Activated T-helper 1 cell treated with anti-CD3 and anti-CD28 coated beads, Interleukin-12 subunit alpha, Interleukin-12 subunit beta, Interleukin-2, Interleukin-4 antibody, amounts not matched to agents 30 ng/mL and 10 ng/mL and 1 ng/mL, durations not matched to agents 14 hours and 24 hours and 36 hours (primary cell): ENCODE data around the gene ARHGEF39. TPM values are rescaled to one million over a fixed set of nuclear protein-coding genes. Genes with fewer than 3 reads are reported as not detected.

Experiments used
- DNase-seq: peaks from one replicate; pipeline ENCODE4 v3.0.0; 2021; ENCODE audit warnings: low spot score
- H3K27ac Mint-ChIP-seq: one replicate; pipeline ENCODE4 v1.8.0; 2021; ENCODE audit warnings: mild to moderate bottlenecking, mixed read lengths
- H3K27me3 Mint-ChIP-seq: one replicate; pipeline ENCODE4 v1.8.0; 2022; ENCODE audit warnings: mild to moderate bottlenecking, moderate library complexity, mixed read lengths; ENCODE audit not compliant: insufficient read depth
- H3K36me3 Mint-ChIP-seq: one replicate; pipeline ENCODE4 v1.8.0; 2021; ENCODE audit warnings: low read depth, mixed read lengths
- H3K4me1 Mint-ChIP-seq: one replicate; pipeline ENCODE4 v1.8.0; 2021; ENCODE audit warnings: low read depth, mixed read lengths
- H3K4me3 Mint-ChIP-seq: one replicate; pipeline ENCODE4 v1.8.0; 2021; ENCODE audit warnings: mild to moderate bottlenecking, moderate library complexity, mixed read lengths
- H3K9me3 Mint-ChIP-seq: one replicate; pipeline ENCODE4 v1.8.0; 2021; ENCODE audit warnings: mixed read lengths
- intact Hi-C: fragments of 100-400 bp; cut with micrococcal nuclease; formaldehyde crosslinking; loops from one replicate; pipeline ENCODE4 v1.15.1; 2024
- total RNA-seq: library from RNA; stranded (reverse); gene quantifications from 2 replicates; pipeline ENCODE4 v1.2.3, GENCODE V29; 2022

The ARHGEF39 gene
- total RNA-seq, 1 donor from 2014 or later = 7.9 TPM

- intact Hi-C loops = no loop called here
- H3K27ac Mint-ChIP-seq = peak overlapping the region; percentile 47
- peaks cover 76% of the 10 kb centered on the region for H3K4me1 Mint-ChIP-seq
- peaks cover 28% of the 10 kb centered on the region for H3K36me3 Mint-ChIP-seq
- no peaks in the 10 kb centered on the region for H3K9me3 Mint-ChIP-seq
- DNase-seq = no peak
- H3K4me3 Mint-ChIP-seq = peak overlapping the region; percentile 66
- H3K27me3 Mint-ChIP-seq = peaks cover 2% of the 10 kb centered on the region
Measured at GRCh38 chr9:35661756-35662350, 3.1 kb downstream of the ARHGEF39 start.

DNA sequence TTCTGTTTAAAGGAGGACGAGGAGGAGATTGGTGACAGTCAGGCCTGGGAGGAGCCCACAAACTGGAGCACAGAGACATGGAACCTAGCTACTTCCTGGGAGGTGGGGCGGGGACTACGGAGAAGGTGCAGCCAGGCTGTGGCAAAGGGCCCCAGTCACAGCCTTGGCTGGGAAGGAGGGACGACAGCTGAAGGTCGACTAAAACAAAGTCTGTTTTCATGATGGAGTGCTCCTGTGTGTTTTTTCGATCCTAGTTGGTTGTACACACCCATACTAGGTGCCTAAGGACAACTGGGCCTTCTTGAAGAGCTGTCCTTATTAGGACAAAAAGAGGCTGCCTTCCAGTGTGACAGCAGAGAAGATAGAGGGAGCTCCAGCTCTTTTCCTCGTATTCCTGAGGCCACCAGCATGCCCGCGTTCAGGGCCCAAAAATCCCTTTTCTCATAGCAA, 4.0 kb downstream of the ARHGEF39 start:
- intact Hi-C loops = no loop called here
- peak overlapping the region; percentile 60 for H3K4me3 Mint-ChIP-seq
- H3K9me3 Mint-ChIP-seq = no peaks in the 10 kb centered on the region
- H3K36me3 Mint-ChIP-seq = peaks cover 26% of the 10 kb centered on the region
- peak overlapping the region; percentile 58 for H3K27ac Mint-ChIP-seq
- DNase-seq = no peak
- H3K4me1 Mint-ChIP-seq = peaks cover 78% of the 10 kb centered on the region
- H3K27me3 Mint-ChIP-seq = peaks cover 2% of the 10 kb centered on the region

GRCh38 chr9:35659340-35659739, 5.7 kb downstream of the ARHGEF39 start:
- Mint-ChIP-seq H3K27me3 (peaks cover 2% of the 10 kb centered on the region), H3K4me1 (peaks cover 76% of the 10 kb centered on the region), H3K27ac (peak overlapping the region; percentile 66), H3K9me3 (no peaks in the 10 kb centered on the region), H3K36me3 (peaks cover 26% of the 10 kb centered on the region), H3K4me3 (peak overlapping the region; percentile 84)
- intact Hi-C loops = loop anchor here (2.0 kb wide), 2 partner anchors 31 to 155 kb away; partner anchors contain the start of gene HINT2
- no peak for DNase-seq

DNA sequence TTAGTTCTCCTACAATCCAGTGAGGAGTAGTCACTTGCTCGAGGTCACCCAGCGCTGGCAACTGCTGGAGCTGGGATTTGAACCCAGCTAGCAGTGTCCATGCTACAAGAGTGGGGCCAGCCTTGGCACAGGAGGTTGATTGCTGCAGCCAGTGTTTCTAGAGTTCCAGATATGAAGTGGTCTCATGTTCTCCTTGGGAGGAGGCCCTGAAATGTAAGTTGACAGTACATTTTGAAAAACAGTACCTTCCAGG, 6.1 kb downstream of the ARHGEF39 start:
- Mint-ChIP-seq H3K36me3 (peaks cover 26% of the 10 kb centered on the region), H3K4me1 (peaks cover 71% of the 10 kb centered on the region), H3K4me3 (peak overlapping the region; percentile 84), H3K27me3 (peaks cover 2% of the 10 kb centered on the region), H3K27ac (peak overlapping the region; percentile 66), H3K9me3 (no peaks in the 10 kb centered on the region)
- DNase-seq = no peak
- intact Hi-C loops = loop anchor here (1.0 to 2.0 kb wide), 3 partner anchors 32 to 156 kb away; partner anchors contain the start of gene HINT2

- Mint-ChIP-seq H3K4me1 (peaks cover 66% of the 10 kb centered on the region), H3K4me3 (peak within 1 kb of the TSS; percentile 84), H3K36me3 (peaks cover 26% of the 10 kb centered on the region)
Measured at GRCh38 chr9:35658137-35658967, 6.6 kb downstream of the ARHGEF39 start, which contains the start of gene CCDC107. TSS of gene CCDC107 (plus strand) at chr9:35658292. CDS start at chr9:35658380, 88 bp downstream.

DNA sequence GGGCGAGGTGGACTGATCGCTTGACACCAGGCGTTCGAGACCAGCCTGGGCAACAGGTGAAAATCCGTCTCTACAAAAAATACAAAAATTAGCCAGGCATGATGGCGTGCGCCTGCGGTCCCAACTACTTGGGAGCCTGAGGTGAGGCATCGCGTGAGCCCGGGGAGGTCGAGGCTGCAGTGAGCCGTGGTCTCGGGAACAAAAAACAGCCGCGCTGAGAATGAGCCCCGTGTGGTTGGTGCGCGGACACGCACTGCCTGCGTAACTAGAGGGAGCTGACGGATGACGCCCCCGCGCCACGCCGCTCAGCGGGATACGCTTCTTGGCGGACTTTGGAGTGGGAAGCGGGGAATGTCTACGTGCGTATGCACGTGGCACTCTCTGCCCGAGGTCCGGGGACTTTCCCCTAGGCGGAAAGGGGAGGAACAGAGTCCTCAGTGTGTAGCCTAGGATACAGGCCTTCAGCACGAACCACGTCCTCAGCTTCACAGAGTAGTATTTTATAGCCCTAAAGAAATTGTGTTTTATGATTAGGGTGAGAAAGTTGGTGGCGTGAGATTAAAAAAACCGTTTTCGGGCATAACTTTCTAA, 7.4 kb downstream of the ARHGEF39 start, which contains the start of gene RMRP:
TSS of gene RMRP (minus strand) at position 474 of the 591 bp plus-strand sequence.
- Mint-ChIP-seq H3K36me3 (peaks cover 25% of the 10 kb centered on the region), H3K9me3 (no peaks in the 10 kb centered on the region), H3K4me1 (peaks cover 59% of the 10 kb centered on the region), H3K4me3 (peak within 1 kb of the TSS; percentile 84), H3K27me3 (peaks cover 2% of the 10 kb centered on the region), H3K27ac (peak within 1 kb of the TSS; percentile 99)
- intact Hi-C loops = loop anchor here (1.0 to 2.0 kb wide), 7 partner anchors 8 to 546 kb away; partner anchors contain the start of genes CREB3, HINT2 and TLN1
- peak; percentile 88 for DNase-seq

More at GRCh38 chr9:35658137-35658967, 6.6 kb downstream of the ARHGEF39 start, which contains the start of gene CCDC107:
- intact Hi-C loops = loop anchor here (1.0 to 2.0 kb wide), 3 partner anchors 32 to 156 kb away; partner anchors contain the start of gene HINT2
- Mint-ChIP-seq H3K27ac (peak within 1 kb of the TSS; percentile 99), H3K27me3 (peaks cover 2% of the 10 kb centered on the region), H3K9me3 (no peaks in the 10 kb centered on the region)
- peak; percentile 80 for DNase-seq

DNA sequence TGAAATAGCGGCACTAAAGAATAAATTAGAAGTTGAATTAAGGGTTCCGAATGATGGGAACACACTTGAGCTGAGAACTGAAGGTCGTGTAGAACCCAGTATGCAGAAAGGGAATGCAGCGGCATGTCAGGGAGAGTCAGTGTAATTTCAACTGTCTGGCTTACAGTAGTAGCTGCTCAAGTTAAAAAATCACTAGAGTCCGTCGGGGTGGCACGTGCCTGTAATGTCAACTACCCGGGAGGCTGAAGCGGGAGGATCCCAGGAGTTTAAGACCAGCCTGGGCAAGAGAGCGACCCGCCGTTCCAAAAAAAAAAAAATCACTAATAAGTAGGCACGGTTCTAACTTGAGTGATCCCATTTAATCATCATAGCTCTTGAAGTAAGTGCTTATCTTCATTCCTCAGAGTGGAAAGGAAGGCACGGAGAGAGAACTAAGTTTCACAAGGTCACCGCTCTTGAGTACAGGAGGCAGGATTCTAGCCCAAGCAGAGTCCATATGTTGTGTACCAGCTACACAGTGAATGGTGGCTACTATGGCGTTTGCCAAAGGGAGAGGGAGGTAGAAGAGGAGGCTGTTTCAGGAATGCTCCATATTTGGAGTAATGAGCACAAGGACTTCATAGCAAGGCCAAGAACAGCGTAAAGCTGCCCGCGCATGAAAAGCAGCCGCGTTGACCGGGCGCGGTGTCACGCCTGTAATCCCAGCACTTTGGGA, 8.0 kb downstream of the ARHGEF39 start:
- peaks cover 56% of the 10 kb centered on the region for H3K4me1 Mint-ChIP-seq
- intact Hi-C loops = loop anchor here (1.0 kb wide), 4 partner anchors 8 to 546 kb away; partner anchors contain the start of genes CREB3 and TLN1

DNA sequence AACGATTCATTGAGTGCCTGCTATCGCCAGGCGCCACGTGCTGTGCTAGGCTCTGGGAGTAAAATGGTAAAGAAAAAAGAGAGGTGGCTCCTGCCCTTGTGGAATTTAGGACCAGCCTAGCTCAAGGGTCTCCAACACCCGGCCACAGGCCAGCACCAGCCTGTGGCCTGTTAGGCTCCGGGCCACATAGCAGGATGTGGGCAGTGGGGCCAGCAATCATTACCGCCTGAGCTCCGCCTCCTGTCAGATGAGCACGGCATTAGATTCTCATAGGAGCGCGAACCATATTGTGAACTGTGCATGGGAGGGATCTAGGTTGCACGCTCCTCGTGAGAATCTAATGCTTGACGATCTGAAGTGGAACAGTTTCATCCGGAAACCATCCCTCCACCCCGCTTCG, 8.6 kb downstream of the ARHGEF39 start:
- no peak for DNase-seq
- peak overlapping the region; percentile 99 for H3K27ac Mint-ChIP-seq
- peaks cover 2% of the 10 kb centered on the region for H3K27me3 Mint-ChIP-seq
- H3K36me3 Mint-ChIP-seq = peaks cover 18% of the 10 kb centered on the region
- peaks cover 57% of the 10 kb centered on the region for H3K4me1 Mint-ChIP-seq
- H3K4me3 Mint-ChIP-seq = peak overlapping the region; percentile 84
- intact Hi-C loops = no loop called here
- H3K9me3 Mint-ChIP-seq = no peaks in the 10 kb centered on the region

More for the DNA sequence above, 8.0 kb downstream of the ARHGEF39 start:
- DNase-seq = no peak
- H3K27ac Mint-ChIP-seq = peak overlapping the region; percentile 99
- H3K9me3 Mint-ChIP-seq = no peaks in the 10 kb centered on the region
- H3K36me3 Mint-ChIP-seq = peaks cover 21% of the 10 kb centered on the region
- peak overlapping the region; percentile 84 for H3K4me3 Mint-ChIP-seq
- H3K27me3 Mint-ChIP-seq = peaks cover 2% of the 10 kb centered on the region

- Mint-ChIP-seq H3K9me3 (no peaks in the 10 kb centered on the region), H3K36me3 (peaks cover 6% of the 10 kb centered on the region), H3K27ac (no peak overlapping the region), H3K4me1 (peaks cover 49% of the 10 kb centered on the region), H3K27me3 (peaks cover 2% of the 10 kb centered on the region), H3K4me3 (no peak overlapping the region)
- no peak for DNase-seq
- intact Hi-C loops = no loop called here
Measured at GRCh38 chr9:35653611-35654010, 11.4 kb downstream of the ARHGEF39 start.

DNA sequence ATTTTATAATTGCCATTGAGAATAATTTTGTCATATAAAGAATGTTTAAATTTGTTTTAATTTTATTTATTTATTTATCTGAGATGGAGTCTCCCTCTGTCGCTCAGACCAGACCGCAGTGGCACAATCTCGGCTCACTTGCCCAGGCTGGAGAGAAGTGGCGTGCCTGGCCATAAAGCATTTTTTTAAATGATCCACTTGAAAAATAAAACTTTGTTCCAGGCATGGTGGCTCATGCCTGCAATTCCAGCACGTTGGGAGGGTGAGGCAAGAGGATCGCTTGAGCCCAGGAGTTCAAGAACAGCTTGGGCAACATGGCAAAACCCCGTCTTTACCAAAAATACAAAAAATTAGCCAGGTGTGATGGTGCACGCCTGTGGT, 12.2 kb downstream of the ARHGEF39 start:
- DNase-seq = no peak
- H3K9me3 Mint-ChIP-seq = no peaks in the 10 kb centered on the region
- peaks cover 8% of the 10 kb centered on the region for H3K36me3 Mint-ChIP-seq
- peaks cover under 1% of the 10 kb centered on the region for H3K27me3 Mint-ChIP-seq
- no peak overlapping the region for H3K4me3 Mint-ChIP-seq
- H3K4me1 Mint-ChIP-seq = peaks cover 54% of the 10 kb centered on the region
- intact Hi-C loops = no loop called here
- H3K27ac Mint-ChIP-seq = no peak overlapping the region

DNA sequence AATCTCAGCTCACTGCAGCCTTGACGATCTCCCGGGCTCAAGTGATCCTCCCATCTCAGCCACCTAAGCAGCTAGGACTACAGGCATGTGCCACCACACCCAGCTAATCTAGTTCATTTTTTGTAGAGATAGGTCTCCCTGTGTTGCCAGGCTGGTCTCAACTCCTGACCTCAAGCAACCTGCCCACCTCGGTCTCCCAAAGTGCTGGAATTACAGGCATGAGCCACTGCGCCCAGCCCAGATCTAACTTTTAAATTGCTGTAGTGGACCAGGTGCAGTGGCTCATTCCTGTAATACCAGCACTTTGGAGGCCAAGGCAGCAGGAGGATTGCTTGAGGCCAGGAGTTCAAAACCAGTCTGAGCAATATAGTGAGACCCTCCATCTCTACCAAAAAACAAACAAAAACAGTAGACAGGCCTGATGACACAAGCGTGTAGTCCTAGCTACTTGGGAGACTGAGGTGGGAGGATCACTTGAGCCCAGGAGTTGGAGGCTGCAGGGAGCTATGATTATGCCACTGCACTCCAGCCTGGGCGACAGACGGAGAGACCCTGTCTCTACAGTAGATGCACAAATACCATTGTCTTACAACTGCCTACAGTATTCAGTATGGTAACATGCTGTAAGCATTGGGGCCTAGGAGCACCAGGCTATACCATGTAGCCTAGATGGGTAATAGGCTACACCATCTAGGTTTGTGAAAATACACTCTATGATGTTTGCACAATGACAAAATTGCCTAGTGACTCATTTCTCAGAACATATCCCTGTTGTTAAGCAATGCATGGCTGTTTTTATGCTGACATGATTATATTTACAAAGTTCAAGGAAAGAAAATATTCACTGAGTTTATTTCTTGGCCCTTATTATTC, 12.8 kb downstream of the ARHGEF39 start:
- Mint-ChIP-seq H3K4me3 (peak overlapping the region; percentile 88), H3K27ac (peak overlapping the region; percentile 42), H3K4me1 (peaks cover 54% of the 10 kb centered on the region), H3K36me3 (peaks cover 8% of the 10 kb centered on the region), H3K27me3 (no peaks in the 10 kb centered on the region), H3K9me3 (no peaks in the 10 kb centered on the region)
- intact Hi-C loops = no loop called here
- DNase-seq = no peak
